ENCODE measurements around the gene TCP1. TPM values are rescaled to one million over a fixed set of nuclear protein-coding genes. Genes with fewer than 3 reads are reported as not detected.
A peak's percentile ranks its signal among the peaks of the same experiment; 100 is the strongest.

TCP1 gene
- total and polyA plus RNA-seq, 2 of the 13 experiments (the other 11 are each of a cell fraction or from before 2014, with no cell fraction given) = 116 to 553 TPM

- TF ChIP-seq ZNF512B (CRISPR knock-in tag; IDR thresholded peaks at IDR 0.05; ENCODE audit: borderline replicate concordance) = no peak
- no peak for TF ChIP-seq PLRG1 (conservative IDR thresholded peaks at IDR 0.05)
- no peak for TF ChIP-seq JUN (CRISPR knock-in tag; IDR thresholded peaks at IDR 0.05)
- no peak for TF ChIP-seq NFKBIZ (CRISPR knock-in tag; IDR thresholded peaks at IDR 0.05)
- TF ChIP-seq, protein P1, sequence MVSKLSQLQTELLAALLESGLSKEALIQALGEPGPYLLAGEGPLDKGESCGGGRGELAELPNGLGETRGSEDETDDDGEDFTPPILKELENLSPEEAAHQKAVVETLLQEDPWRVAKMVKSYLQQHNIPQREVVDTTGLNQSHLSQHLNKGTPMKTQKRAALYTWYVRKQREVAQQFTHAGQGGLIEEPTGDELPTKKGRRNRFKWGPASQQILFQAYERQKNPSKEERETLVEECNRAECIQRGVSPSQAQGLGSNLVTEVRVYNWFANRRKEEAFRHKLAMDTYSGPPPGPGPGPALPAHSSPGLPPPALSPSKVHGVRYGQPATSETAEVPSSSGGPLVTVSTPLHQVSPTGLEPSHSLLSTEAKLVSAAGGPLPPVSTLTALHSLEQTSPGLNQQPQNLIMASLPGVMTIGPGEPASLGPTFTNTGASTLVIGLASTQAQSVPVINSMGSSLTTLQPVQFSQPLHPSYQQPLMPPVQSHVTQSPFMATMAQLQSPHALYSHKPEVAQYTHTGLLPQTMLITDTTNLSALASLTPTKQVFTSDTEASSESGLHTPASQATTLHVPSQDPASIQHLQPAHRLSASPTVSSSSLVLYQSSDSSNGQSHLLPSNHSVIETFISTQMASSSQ (IDR thresholded peaks at IDR 0.05; ENCODE audit: low read depth) = no peak
- TF ChIP-seq, protein P1 (CRISPR knock-in tag; IDR thresholded peaks at IDR 0.05; ENCODE audit: borderline replicate concordance) = no peak
- no peak; the same call in 1 of the 2 replicates for TF ChIP-seq CHD4 (IDR thresholded peaks at IDR 0.05; ENCODE audit: borderline replicate concordance, low read length)
- TF ChIP-seq ZBTB20 (CRISPR knock-in tag; IDR thresholded peaks at IDR 0.05; ENCODE audit: borderline replicate concordance, low read depth) = no peak; the same call in 1 of the 2 replicates
- TF ChIP-seq ZFP82 (CRISPR knock-in tag; IDR thresholded peaks at IDR 0.05; ENCODE audit: borderline replicate concordance) = peak; percentile 97; the same call in 1 of the 2 replicates
- TF ChIP-seq NFYC (CRISPR knock-in tag; IDR thresholded peaks at IDR 0.05) = peak; percentile 95
- TF ChIP-seq NFIB (CRISPR knock-in tag; IDR thresholded peaks at IDR 0.05; ENCODE audit: borderline replicate concordance) = no peak
- TF ChIP-seq, protein P2, sequence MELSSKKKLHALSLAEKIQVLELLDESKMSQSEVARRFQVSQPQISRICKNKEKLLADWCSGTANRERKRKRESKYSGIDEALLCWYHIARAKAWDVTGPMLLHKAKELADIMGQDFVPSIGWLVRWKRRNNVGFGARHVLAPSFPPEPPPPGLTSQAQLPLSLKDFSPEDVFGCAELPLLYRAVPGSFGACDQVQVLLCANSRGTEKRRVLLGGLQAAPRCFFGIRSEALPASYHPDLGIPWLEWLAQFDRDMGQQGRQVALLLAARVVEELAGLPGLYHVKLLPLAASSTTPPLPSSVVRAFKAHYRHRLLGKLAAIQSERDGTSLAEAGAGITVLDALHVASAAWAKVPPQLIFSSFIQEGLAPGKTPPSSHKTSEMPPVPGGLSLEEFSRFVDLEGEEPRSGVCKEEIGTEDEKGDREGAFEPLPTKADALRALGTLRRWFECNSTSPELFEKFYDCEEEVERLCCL (CRISPR knock-in tag; IDR thresholded peaks at IDR 0.05; ENCODE audit: borderline replicate concordance) = no peak
- TF ChIP-seq, protein P3, sequence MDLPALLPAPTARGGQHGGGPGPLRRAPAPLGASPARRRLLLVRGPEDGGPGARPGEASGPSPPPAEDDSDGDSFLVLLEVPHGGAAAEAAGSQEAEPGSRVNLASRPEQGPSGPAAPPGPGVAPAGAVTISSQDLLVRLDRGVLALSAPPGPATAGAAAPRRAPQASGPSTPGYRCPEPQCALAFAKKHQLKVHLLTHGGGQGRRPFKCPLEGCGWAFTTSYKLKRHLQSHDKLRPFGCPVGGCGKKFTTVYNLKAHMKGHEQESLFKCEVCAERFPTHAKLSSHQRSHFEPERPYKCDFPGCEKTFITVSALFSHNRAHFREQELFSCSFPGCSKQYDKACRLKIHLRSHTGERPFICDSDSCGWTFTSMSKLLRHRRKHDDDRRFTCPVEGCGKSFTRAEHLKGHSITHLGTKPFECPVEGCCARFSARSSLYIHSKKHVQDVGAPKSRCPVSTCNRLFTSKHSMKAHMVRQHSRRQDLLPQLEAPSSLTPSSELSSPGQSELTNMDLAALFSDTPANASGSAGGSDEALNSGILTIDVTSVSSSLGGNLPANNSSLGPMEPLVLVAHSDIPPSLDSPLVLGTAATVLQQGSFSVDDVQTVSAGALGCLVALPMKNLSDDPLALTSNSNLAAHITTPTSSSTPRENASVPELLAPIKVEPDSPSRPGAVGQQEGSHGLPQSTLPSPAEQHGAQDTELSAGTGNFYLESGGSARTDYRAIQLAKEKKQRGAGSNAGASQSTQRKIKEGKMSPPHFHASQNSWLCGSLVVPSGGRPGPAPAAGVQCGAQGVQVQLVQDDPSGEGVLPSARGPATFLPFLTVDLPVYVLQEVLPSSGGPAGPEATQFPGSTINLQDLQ (CRISPR knock-in tag; IDR thresholded peaks at IDR 0.05) = peak; percentile 4; the same call in 1 of the 2 replicates
- no peak for TF ChIP-seq MTA3 (CRISPR knock-in tag; IDR thresholded peaks at IDR 0.05)
- TF ChIP-seq SSRP1 (CRISPR knock-in tag; IDR thresholded peaks at IDR 0.05) = no peak
- no peak for TF ChIP-seq AGO2 (optimal IDR thresholded peaks at IDR 0.05; ENCODE audit: low read depth, low read length)
- no peak for TF ChIP-seq HNRNPL (IDR thresholded peaks at IDR 0.05; ENCODE audit: low read depth, low read length)
- TF ChIP-seq ZNF441 (CRISPR knock-in tag; IDR thresholded peaks at IDR 0.05; ENCODE audit: borderline replicate concordance) = no peak; the same call in 1 of the 2 replicates
- TF ChIP-seq ERF (CRISPR knock-in tag; IDR thresholded peaks at IDR 0.05) = no peak; the same call in 1 of the 2 replicates
Observed at GRCh38 chr6:159790149-159790955, 950 bp upstream of the TCP1 start, which contains the start of gene MRPL18 (continued).

Measured in HepG2 (cell line).